HG02571 (cell line): ENCODE data around the gene HECTD2.
"Not testable (repeated sequence)": the region's sequence is repeated elsewhere in the genome, so short reads cannot be mapped to it uniquely, and the experiment has no call there.

Experiments used
- ATAC-seq: cut with Tn5 transposase; IDR thresholded peaks from one replicate; pipeline ENCODE4 v1.9.1; 2021; ENCODE audit warnings: mild to moderate bottlenecking, moderate library complexity; ENCODE audit not compliant: unreplicated experiment

The HECTD2 gene, protein sequence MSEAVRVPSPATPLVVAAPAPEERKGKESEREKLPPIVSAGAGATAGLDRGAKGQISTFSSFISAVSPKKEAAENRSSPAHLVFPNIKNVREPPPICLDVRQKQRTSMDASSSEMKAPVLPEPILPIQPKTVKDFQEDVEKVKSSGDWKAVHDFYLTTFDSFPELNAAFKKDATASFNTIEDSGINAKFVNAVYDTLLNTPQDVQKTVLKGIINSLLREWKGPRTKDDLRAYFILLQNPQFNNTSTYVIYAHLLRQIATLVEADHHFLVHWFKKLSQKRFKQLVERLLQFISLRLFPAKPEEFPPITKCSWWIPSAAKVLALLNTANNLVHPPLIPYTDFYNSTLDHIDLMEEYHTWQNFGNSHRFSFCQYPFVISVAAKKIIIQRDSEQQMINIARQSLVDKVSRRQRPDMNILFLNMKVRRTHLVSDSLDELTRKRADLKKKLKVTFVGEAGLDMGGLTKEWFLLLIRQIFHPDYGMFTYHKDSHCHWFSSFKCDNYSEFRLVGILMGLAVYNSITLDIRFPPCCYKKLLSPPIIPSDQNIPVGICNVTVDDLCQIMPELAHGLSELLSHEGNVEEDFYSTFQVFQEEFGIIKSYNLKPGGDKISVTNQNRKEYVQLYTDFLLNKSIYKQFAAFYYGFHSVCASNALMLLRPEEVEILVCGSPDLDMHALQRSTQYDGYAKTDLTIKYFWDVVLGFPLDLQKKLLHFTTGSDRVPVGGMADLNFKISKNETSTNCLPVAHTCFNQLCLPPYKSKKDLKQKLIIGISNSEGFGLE

DNA sequence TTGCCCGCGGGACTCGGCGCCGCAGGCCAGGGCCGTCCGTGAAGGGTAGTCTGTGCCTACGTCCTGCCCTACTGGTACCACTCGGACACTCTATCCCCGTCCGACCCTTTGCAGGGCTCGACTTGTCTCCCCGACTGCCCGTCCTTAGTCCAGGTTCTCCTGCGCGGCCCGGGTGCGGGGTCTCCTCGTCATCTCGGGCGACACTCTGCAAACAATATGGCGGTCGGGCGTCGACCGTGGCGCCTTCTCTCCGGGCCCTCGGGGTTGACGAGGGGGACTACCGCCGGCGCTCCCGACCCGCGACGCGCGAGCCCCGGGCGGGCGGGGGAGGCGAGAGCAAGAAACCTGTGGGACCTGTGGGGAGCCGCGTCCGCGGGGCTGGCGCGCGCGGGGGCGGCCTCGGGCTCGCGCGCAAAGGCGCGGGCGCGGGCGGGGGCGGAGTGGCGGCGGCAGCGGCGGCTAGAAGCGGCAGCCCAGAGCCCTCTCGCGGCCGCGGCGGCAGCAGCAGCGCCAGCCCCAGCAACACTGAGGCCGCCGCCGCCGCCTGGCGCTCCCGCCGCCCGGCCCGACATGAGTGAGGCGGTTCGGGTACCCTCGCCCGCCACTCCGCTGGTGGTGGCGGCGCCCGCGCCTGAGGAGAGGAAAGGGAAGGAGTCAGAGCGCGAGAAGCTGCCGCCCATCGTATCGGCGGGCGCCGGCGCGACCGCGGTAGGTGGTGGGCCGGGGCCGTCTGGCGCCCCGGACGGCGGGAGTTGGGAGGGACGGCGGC is at the start of gene HECTD2:
TSS of gene HECTD2 (plus strand) at position 476 of the 769 bp plus-strand sequence. CDS start at position 571, 95 bp downstream.
- peak; percentile 84 for ATAC-seq

- ATAC-seq = no peak
Measured at GRCh38 chr10:91360461-91360860, 49.7 kb upstream of the HECTD2 start.

- ATAC-seq = not testable (repeated sequence)
Measured at GRCh38 chr10:91365519-91365918, 44.6 kb upstream of the HECTD2 start.

DNA sequence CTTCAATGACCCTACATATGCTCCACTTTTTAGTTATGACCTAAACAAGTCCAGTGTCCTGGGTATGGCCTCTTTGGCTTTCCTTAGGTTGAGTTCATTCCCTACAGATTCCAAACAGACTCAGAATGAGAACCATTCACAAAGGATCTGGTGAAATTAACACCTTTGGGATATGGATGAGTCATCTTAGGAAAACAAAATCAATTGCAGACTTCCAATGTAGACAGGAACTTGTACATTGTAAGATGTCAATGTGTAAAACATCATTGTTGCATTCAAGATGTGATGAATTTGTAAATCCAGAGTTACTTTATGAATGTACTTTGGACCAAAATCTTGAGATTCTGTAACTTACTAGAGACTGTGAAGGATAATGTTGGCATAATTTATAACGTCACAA is 43.4 kb upstream of the HECTD2 start:
- ATAC-seq = no peak

- ATAC-seq = no peak
Measured at GRCh38 chr10:91367127-91367531, 43.0 kb upstream of the HECTD2 start.

DNA sequence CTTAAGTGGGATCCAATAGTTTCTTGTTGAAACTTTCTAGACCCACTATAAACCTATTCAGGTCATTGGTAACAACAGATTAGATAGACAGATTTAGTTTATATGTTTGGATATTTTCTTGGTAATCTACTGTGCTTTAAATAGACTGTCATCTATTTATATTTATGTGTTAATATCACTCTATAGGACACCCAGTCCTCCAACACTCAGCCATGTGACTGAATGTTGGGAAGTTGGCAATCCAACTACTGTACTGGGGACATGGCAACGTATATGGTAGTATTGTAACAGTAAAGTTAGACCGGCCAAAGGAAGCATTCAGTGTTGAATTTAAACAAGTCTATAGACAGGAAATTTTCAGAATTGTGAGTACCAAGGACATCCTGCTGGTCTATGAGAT is 42.6 kb upstream of the HECTD2 start:
- no peak for ATAC-seq

- not testable (repeated sequence) for ATAC-seq
Measured at GRCh38 chr10:91369978-91370589, 40.1 kb upstream of the HECTD2 start.

DNA sequence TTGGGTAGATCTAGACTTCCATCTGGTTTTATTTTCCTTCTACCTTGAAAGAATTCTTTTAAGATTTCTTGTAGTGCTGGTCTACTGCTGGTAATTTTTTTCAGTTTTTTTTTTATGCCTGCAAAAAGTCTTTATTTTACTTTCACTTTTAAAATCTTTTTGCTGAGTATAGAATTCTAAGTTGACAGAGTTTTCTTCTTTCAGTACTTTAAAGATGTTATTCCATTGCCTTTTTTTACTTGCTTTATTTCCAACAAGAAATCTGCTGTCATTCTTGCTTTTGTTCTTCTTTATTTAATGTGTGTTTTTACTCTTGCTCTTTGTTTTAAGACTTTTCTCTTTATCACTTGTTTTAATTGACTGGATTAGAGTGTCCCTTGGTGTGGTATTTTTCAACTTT is 36.1 kb upstream of the HECTD2 start:
- no peak for ATAC-seq

DNA sequence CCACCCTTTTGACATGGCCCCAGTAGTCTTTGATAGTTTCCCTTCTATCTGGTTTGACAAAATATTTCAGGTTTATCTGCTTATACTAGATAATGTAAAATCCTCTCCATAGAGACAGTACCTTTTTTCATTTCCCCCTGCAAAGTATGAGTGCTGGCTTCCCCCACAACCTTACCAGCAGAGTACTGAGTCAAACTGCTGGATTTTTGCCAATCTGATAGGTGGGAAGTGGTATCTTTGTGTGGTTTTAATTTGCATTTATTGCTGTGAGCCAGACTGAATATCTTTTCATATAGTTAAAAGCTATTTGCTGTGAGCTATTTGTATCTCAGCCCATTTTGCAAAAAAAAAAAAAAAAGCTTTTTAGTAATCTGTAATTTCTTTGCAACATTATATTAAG is 32.1 kb upstream of the HECTD2 start:
- ATAC-seq = no peak

- ATAC-seq = no peak
Measured at GRCh38 chr10:91380873-91381256, 29.3 kb upstream of the HECTD2 start.

DNA sequence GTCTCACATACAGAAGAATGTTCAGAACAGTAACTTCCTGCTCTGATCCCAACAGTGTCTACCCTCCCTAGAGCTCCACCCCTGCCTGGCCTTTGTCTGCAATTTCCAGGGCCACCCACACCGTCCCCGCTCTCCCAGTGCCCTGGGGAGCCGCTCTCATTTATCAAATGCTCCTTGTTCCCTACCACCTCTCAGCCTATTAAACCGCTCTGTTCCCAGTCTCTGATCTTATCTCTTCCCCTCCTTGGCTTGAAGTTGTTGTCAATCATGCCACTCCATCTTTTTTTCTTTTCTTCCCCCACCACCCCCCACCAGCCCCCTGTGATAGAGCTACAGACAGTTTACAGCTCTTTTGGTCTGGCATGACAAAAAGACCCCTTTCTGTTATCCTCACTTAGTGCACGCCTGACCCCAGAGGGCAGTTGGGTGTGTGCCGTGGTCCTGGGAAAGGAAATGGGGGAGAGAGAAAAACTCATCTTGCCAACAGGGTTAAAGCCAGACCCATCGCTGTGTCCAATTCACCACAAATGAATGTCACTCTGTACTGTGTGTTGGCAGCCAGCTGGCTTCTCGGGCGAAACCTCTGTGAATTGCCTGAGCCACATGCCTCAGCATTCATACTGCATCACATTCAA is 28.8 kb upstream of the HECTD2 start:
- ATAC-seq = no peak

- ATAC-seq = no peak
Measured at GRCh38 chr10:91385306-91386085, 24.6 kb upstream of the HECTD2 start.

DNA sequence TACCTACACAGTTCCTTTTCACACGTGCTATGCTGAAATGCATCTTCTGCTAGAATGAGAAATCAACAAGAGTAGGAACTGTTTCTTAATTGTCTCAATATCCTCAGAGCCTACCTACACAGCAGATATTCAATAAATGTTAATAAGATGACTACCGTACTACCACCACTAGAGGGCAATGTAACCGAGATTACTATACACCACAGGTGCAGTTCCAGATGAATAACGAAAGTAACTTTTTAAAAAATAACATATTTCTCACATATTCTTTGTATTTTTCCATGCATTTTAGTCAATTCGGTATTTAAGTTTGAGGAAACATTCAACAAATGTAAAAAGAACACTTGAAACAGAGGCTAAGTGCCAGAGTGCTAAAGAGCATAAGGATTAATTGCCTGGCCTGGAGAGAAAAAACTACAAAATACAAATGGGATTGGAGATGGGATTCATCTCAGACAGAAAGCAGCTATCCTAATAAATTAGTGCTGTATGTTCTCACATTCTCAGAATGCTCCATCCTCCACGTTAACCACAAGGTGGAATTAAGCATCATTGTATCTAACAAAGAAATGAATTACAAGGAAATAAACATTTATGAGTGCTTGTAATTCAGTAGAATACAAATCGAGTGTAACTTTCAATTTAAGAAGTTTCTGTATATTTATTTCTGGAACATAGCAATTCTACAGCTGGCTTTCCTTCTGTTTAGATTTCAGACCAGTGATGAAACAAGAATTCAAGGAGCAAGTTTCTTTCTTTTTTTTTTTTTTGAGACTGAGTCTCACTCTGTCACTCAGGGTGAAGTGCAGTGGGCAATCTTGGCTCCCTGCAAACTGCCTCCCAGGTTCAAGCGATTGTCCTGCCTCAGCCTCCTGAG is 20.3 kb upstream of the HECTD2 start:
- ATAC-seq = peak; percentile 75

DNA sequence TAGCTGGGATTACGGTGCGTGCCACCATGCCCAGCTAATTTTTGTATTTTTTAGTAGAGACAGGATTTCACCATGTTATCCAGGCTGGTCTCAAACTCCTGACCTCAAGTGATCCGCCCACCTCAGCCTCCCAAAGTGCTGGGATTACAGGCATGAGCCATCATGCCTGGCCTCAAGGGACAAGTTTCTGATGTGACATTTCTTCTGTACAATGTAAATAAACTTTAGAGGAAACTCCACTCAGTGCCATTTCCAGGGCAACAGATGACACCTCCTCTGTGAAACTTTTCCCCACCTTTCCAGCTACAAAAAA is 19.7 kb upstream of the HECTD2 start:
- ATAC-seq = not testable (repeated sequence)

DNA sequence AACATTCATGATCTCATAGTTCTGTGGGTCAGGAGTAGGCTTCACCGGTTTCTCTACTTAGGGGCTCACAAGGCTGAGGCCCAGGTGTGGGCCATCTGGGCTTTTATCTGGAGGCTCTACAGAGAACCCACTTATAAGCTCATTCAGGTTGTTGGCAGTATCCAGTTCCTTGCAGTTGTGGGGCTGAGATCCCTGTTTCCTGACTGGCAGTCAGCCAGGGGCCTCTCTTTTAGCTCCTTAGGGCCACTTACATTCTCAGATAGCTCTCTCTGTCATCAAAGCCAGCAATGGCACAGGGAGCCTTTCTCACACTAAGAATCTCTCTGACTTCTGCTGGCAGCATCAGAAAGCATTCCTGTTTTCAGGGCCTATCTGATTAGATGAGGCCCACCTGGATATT is 18.2 kb upstream of the HECTD2 start:
- no peak for ATAC-seq

DNA sequence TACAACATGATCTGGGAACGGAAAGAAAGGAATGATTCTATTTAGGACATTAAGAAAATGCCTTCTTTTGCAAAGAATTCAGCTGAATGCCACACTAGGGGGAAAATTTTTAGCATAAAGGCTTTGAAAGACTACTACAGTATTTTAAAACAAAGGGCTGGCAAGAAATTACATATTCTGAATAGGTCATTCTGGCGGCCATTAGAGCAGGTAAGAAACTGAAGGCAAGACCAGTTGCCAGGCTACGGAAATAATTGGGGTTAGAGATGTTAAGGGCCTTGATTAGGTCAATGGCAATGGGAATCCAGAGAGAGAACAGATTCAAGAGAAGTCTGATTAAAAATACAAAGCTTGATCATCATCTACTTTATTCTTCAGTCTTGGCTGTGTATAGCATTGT is 3.8 kb upstream of the HECTD2 start:
- ATAC-seq = no peak

DNA sequence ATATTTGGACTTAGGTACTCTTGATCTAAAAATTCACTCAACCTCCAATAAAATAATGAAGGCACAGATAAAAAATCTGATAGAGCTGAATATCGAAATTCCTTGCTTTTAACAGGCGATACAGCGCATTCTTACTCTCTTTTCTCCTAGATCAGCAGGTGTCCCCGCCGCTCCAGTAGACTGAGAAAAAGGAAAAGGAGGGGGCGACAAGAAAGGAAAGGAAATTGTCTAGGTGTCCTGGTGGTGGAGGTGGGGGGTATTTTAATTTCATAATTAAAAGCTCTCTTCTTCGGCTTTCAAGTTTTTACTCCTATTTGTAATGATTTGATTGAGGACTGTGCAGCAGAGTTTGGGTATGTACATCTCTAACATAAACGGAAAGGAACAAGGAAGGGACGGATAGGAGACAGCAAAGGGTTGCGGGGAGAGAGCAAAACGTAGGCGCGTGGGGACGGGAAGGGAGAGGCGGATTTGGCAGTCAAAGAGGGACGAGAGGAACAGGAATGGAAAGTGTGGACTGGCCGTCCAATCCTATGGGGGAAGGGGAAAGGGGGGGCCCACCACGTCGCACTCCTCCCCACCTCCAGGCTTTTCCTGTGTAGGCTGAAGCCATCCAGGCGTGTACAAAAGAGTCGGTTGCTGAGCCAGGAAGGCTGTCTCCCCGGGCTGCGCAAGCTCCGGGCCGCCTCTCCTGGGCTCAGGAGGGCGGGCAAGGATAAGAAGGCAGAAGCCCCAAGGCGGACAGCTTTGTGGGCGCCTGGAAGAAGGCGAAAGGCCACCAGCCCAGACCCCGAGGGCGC is 875 bp upstream of the HECTD2 start:
- ATAC-seq = peak; percentile 33
